HG02870 (cell line): ENCODE data around the gene HPCA.

Experiments
- ATAC-seq: cut with Tn5 transposase; IDR thresholded peaks from one replicate; pipeline ENCODE4 v1.9.1; 2021; ENCODE audit warnings: mild to moderate bottlenecking, moderate library complexity; ENCODE audit not compliant: unreplicated experiment

HPCA gene

DNA sequence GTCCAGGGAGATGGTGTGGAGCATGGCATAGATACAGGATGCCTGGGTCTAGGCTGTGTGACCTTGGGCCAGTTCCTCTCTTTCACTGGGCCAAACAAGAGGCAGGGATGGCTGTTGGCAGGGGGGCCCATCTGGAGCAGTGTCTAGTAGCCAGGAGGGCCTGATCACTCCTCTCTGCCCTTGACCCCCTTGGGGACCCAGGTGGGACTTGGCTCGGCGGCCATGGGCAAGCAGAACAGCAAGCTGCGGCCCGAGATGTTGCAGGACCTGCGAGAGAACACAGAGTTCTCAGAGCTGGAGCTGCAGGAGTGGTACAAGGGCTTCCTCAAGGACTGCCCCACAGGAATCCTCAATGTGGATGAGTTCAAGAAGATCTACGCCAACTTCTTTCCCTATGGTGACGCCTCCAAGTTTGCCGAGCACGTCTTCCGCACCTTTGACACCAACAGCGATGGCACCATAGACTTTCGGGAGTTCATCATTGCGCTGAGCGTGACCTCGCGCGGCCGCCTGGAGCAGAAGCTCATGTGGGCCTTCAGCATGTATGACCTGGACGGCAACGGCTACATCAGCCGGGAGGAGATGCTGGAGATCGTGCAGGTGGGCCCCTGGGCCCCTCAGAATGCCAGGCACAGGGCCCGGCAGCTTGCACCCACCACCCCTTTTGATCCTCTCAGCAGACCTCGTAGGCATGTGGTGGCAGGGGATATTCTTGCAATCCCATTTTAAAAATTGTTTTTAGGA lies 2.6 kb downstream of the HPCA start:
- ATAC-seq, result no peak

DNA sequence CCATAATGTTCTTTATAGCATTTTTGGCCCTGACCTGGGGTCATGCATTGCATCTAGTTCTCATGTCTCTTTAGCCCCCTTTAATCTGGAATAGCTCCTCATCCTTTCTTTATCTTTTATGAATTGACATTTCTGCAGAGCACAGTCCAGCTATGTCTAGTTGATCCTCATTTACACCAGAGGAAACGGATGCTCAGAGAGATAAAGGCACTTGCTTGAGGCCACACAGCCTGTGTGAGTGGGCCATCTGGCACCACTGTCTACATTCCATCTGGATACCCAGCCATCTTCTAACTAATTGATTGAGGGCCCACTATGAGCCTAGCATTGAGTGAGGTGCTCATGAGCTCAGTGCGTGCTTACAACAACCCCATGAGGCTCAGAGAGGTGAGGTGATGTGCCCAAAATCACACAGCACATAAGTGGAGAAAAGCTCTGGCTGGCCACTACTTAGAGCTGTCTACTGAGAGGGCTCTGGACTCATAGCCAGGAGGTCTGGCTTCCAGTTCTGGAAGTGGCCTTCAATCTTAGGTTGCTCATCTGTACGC lies 3.5 kb downstream of the HPCA start:
- ATAC-seq, result no peak

DNA sequence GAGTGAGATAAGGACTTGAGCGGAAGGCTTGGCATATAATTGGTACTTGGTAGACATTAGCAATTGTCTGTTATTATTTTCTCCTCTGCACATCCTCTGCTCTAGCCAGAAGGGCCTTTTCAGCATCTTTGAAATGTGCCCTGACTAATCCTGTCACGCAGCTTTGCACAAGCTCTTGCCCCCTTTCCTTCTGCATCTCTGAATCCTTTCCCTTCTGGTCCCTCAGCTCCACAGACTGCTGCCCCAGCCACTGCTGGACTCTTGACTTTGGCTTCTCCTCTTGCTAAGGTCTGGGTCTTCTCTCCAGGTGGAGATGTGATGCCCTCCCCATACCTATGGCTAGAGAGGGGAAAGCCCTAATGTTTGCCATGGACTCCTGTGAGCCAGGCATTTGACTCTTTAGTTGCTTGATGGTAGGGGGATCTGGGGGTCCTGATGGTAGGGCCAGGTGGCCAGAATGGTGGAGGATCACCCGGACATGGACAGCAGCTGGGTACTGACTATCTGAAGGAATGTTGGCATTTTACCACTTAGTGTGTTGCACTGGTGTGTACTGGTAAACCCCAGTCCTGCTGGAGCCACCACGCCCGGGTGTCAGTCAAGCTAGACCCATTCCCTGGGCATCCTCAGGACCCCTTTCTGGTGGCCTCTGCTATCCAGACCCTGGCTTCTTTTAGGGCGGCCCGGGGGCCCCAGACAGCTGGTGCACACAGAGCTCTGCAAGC lies 4.4 kb downstream of the HPCA start:
- no peak for ATAC-seq

DNA sequence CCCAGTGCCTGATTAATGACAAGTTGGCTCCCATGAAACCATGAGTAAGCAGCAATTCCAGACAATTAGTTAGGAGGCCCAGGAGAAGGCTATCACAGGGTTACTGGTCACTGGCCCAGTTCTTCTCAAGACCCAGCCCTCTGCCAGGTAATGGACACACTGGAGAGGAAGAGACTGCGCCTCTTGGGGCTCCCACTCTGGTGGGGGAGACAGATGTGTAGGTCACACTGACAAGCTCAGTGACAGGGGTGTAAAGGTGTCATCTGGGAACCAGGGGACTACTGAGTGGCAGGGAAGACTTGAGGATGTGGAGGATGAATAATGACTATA lies 4.9 kb downstream of the HPCA start:
- ATAC-seq, result no peak

DNA sequence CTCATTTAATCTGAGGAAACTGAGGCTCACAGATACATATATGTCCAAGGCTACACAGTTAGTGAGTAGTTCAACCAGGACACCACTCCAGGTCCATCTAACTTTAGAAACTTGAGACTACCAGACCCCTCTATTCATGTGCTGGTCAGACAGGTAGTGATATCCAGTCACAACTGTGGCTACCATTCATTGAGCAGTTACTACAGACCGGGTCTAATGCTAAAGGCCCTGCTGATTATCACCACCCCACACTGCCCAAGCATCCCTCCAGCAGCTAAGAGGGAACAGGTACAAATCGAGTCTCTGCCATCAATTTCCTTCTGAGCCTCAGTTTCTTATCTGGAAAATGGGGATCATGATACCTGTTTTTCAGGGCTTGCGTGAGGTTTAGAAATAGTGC lies 5.3 kb downstream of the HPCA start:
- no peak for ATAC-seq

DNA sequence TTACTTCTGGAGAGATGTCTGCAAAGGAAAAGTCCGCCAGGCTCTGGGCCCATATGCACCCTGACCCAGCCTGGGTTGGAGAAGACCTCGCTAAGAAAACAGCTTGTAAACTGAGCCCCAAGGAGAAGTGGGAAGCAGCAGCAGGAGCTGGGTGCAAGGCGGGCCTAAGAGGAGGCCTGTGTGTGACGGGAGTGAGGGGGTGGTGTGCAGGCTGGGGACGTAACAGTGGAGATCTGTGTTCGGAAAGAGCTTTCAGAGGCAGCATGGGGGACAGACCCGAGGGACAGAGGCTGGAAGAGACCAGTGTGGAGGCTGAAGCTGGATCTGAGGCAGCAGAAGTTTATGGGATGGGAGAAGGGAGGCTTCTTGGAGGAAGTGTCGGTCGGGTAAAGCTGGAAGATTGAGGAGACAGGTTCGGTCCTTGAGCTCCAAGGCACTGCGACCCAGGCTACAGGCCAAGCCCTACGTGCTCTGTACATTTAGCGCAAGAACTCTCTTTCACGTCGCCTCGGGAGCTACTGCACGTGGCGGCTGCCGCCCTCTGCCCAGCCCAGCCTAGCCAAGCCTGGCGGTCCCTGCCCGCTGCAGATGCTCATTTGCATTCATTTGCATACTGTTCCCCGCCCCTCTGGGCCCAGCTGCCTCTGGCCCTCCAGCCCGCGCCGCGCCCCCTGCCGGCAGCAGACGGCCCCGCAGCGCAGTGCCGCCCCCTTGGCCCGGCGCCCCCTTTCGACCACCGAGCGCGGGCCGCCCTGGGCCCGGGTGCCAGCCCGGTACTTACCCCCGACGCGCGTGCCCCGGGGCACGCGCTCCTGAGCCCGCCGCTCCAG lies 6.3 kb downstream of the HPCA start:
- no peak for ATAC-seq

DNA sequence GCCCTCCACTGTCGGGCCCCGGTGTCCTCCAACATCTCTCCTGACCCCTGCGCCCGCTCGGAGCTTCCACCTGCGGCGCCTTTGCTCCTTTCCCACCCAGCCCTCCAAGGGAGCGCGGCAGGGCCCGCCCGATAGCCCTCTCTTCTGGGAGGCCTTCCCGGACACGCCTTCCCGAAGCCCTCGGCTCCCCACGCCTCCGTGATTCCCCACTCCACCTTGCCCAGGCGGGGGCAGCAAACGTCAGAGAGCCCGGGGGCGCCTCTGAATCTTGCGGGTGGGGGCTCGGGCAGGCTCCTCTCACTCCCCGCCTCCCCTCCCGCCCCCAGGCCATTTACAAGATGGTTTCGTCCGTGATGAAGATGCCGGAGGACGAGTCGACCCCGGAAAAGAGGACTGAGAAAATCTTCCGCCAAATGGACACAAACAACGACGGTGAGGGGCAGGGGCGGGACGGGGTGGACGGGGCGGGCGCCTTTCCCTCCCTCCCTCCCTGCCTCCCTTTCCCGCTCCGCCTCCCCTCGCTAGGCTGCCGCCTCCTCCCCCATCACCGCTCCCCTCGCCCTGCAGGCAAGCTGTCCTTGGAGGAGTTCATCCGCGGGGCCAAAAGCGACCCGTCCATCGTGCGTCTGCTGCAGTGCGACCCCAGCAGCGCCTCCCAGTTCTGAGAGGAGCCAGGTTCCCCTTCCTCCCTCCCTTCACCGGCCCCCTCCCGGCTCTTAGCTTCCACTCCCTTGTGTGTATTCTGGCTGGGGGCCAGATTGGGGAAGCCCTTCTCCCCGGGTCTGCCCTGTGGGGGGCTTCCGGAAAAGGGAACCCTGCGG lies 7.1 kb downstream of the HPCA start:
- ATAC-seq, result no peak

DNA sequence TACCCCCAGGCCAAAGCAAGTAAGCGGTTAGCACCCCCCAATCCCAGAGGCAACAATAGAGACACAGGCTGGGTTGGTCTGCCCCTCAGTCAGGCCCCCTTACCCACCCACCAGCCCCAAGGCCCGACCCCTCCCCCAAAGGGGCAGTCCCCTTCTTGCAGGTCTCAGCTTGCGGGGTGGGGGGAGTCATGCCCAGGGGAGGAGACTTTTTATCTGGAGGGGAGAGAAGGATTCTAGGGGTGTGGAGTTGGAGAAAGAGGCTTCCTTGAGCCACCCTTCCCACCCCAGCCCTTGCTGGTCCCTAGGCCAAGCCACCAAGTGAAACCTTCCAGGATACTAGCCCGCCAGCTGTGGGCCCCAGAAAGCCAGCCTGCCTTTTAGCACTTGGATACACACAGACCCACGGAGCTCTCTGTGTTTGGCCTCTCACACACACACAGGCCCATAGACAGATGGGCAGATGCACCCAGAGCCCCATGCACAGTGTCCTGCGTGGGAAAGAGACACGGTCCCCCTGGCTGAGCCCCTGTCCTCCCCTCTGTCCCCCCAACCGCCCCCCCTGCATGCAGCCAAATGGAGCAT lies 7.8 kb downstream of the HPCA start:
- no peak for ATAC-seq

DNA sequence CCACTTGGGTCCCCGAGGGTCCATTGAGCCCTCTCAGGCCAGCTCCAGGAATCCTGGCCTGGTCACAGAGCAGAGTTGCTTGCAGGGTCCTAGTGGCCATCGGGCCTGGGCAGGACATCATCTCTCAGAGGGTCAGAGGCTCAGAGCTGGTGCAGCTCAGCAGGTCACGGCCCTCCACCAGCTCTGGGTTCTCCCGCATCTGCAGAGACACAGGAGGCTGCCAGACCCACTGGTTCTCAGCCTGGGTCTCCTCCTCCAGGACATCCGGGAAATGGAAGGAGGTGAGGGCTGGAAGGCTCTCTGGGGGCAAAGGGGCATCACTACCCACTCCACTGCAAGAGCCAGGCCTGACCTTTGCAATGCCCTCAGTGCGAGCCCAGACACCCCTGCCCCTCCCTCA lies 8.4 kb downstream of the HPCA start:
- no peak for ATAC-seq

DNA sequence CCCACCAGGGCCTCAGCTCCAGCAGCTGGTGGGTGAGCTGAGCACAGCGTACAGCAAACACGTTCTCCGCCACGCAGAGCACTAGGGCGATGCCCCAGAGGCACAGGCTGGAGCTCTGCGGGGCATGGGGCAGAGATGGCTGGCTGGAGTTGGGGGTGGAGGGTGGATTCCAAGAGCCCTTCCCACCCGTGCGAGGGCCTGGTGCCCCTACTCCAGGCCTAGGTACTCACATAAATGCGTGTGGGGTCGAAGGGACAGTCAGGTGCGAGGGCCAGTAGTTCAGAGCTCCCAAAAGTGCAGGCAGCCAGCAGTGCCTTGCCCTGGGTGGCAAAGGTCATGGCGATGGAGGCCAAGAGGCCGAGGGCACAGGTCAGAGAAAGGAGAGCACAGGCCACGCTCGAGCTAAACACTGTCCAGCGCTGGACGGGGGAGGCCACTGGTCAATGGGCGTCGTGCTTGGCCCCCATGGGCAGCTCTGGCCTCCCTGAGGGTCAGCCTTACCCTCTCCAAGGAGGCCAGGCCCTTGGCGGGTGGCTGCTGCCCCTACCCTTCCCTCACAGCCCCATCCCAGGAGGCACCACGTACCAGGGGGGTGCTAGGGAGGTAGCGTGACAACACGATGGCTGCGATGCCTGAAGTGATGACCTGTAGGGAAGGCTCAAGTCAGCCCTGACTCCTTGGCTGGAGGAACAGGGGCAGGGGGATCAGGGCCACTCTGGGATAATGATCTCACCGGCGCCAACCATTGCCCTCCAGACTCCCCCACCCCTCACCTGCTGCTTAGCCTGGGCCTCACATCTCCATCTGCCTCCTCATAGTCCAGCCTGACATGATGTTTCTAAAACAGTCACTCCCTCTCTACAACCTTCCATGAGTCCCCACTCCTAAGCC lies 9.3 kb downstream of the HPCA start:
- ATAC-seq, result no peak

DNA sequence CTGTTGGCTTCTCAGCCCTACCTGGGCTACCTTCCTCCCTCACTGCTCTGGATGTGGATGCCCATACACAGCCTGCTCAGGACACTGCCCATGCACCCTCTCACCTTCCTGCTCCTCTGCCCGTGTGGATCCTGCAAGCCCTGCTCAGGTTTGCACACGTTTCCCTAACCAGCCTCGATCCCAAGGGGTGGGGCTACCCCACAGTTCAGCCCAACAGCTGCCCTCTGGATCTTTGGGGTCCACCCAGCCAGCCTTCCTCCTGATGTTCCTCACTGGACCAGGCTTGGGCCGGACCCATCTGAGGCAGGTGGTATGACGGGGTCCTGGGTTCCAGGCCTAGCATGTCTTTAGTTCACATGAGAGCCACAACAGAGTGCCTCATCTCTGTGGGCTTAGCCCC lies 10.2 kb downstream of the HPCA start:
- ATAC-seq, result no peak

DNA sequence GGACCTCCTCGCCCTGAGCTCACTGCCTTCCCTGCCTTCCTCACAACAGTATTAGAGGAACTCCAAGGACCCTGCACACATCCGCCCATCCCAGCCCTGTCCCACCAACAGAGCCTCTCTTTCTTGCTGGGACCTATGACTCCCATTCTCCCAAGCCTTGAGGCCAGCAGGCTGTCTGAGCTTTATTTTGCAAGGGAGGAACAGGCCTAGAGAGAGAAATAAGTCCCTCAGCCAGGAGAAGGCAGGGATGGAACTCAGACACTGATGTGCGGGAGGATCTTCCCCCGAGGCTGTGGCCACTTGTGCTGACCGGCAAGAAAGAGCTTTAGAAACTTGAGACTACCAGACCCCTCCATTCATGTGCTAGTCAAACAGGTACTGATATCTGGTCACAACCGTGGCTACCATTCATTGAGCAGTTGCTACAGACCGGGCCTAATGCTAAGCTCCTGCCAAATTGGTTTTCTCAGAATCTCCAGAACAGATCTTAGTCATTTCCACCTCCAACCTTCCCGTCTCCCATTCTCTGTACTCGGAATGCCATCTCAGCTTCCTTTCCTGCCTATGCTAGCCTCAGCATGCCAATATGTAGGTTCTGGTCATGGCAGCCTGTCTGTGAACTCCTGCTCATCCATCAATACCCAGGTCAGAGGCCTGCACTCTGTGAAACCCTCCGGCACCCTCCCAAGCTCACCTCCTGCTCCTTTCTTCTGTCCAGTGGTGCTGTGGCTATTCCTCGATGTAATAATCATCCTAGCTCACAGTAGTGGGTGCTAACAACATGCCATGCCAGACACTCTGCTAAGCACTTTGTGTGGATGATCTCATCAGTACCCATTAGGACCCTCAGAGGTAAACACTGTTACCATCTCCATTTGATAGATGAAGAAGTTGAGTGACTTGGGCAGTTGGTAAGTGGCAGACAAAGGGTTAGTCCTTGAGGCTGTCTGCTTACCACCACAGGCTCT lies 11.1 kb downstream of the HPCA start:
- no peak for ATAC-seq

DNA sequence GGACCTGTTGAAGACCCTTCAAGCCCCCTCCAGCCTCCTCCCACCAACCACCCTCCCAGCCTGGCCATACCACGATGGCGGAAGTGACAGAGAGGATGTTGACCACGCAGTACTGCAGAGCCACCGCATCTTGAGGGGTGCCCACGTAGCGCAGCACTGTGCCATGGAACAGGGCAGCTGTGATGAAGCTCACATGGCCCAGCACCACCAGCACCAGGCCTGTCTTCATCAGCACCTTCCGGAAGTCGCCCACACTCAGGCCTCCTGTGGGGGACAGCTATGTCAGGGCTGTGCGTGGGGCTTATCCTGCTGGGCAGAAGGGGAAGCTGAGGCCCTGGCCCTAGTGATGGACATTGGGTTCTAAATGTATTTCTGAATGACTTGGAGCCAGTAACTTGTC lies 11.8 kb downstream of the HPCA start:
- ATAC-seq, result no peak

DNA sequence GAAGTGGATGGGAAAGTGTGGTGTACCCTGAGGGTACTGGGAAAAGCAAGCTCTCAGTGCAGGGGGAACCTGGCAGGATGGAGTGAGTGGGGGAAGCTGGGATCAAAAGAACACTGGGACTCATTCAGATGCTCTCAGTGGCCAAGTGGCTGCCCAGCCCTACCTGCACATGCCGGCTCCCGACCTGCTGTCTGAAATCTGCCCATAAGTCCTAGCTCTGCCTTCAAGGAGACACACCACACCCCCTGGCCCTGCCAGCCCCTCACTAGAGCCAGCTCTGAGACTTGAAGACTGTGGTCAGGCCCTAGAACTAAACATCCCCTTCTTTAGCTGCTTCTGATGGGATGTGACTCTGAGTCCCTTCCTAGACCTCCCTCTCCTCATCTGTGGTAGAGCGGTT lies 12.7 kb downstream of the HPCA start:
- ATAC-seq, result no peak

DNA sequence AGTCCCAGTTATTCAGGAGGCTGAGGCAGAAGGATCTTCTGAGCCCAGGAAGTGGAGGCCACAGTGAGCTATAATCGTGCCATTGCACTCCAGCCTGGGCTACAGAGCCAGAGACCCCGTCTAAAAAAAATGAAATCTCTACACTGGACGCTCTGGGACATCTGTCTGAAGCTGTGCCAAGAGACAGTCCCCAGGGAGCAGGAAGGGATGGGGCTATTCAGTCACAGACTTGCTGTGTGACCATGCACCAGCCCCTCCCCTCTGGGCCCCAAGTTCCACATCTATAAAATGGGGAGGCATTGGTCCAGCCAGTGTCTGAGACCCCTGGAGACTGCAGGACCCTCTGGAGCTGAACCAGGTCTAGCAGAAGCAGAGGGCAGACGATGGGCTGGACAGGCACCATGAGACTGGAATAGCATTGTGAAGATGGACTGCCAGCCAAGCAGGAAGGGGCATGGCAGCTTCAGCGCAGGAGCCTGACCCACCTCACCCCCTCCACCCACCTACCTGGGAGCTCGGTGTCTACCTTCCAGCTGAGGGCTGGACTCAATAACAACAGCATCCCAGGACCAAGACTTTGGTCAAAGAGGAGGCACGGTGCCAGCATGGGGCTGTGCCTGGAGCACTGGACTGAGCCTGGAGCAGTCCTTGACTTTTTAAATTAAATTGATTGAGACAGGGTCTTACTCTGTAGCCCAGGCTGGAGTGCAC lies 13.4 kb downstream of the HPCA start:
- ATAC-seq, result no peak

DNA sequence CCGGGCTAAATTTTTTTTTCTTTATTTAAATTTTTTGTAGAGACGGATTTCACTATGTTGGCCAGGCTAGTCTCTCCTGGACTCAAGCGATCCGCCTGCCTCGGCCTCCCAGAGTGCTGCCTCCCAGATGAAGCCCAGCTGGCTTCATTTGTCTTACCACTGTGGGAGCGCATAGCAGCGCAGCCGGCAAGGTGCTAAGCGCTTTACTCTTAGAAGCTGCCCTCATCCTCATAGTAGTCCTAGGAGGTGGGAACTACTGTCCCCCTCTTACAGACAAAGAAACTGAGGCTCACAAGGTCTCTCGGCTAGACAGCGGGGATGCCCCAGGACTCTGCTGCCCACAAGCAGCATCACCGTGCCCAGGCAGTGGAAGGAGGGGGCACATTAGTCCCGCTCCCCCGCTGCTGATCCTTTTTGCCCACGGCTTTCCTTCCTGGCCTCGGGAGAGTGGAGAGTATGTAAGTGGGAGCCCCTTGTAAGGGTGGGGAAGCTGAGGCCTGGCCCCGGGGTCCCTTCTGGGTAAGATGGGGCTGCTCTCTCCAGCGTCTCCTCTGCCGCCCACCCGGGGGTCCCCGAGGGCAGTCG lies 14.2 kb downstream of the HPCA start:
- no peak for ATAC-seq
